NK-92 (cell line): ENCODE measurements around the gene OSBPL10.
"Not testable (repeated sequence)": the region's sequence is repeated elsewhere in the genome, so short reads cannot be mapped to it uniquely, and the experiment has no call there.

Source experiments
- DNase-seq: peaks from one replicate; lab custom pipeline; 2025; ENCODE audit not compliant: unreplicated experiment; lab: John Stamatoyannopoulos, UW

OSBPL10 gene

GRCh38 chr3:31896026-31896425 lies 85.0 kb downstream of the OSBPL10 start:
- no peak for DNase-seq

- no peak for DNase-seq
Measured at GRCh38 chr3:31895471-31895870, 85.6 kb downstream of the OSBPL10 start.

- no peak for DNase-seq
Measured at GRCh38 chr3:31892916-31893573, 88.0 kb downstream of the OSBPL10 start.

- no peak for DNase-seq
Measured at GRCh38 chr3:31892500-31892899, 88.6 kb downstream of the OSBPL10 start.

- no peak for DNase-seq
Measured at GRCh38 chr3:31891876-31892455, 89.1 kb downstream of the OSBPL10 start.

- DNase-seq = no peak
Measured at GRCh38 chr3:31890742-31891469, 90.2 kb downstream of the OSBPL10 start.

GRCh38 chr3:31890007-31890406 lies 91.1 kb downstream of the OSBPL10 start:
- no peak for DNase-seq

- no peak for DNase-seq
Measured at GRCh38 chr3:31885235-31885634, 95.8 kb downstream of the OSBPL10 start.

GRCh38 chr3:31884251-31884650 lies 96.8 kb downstream of the OSBPL10 start:
- no peak for DNase-seq

- DNase-seq = no peak
Measured at GRCh38 chr3:31882895-31883294, 98.2 kb downstream of the OSBPL10 start.

- DNase-seq = no peak
Measured at GRCh38 chr3:31882431-31882830, 98.6 kb downstream of the OSBPL10 start.

GRCh38 chr3:31880482-31881078 lies 100.5 kb downstream of the OSBPL10 start:
- no peak for DNase-seq

GRCh38 chr3:31880020-31880419 lies 101.0 kb downstream of the OSBPL10 start:
- DNase-seq = no peak

- no peak for DNase-seq
Measured at GRCh38 chr3:31879365-31879764, 101.7 kb downstream of the OSBPL10 start.

- DNase-seq = no peak
Measured at GRCh38 chr3:31878231-31878838, 102.7 kb downstream of the OSBPL10 start.

- DNase-seq = no peak
Measured at GRCh38 chr3:31876331-31876730, 104.7 kb downstream of the OSBPL10 start.

GRCh38 chr3:31875437-31875836 lies 105.6 kb downstream of the OSBPL10 start:
- DNase-seq = no peak

- DNase-seq = no peak
Measured at GRCh38 chr3:31873254-31873820, 107.7 kb downstream of the OSBPL10 start.

- DNase-seq = no peak
Measured at GRCh38 chr3:31871939-31872507, 109.0 kb downstream of the OSBPL10 start.

GRCh38 chr3:31870111-31870510 lies 111.0 kb downstream of the OSBPL10 start:
- not testable (repeated sequence) for DNase-seq

GRCh38 chr3:31868236-31868635 lies 112.8 kb downstream of the OSBPL10 start:
- DNase-seq = no peak
